GM21576 (cell line): ENCODE results near the gene ZNF616.
A peak's percentile ranks its signal among the peaks of the same experiment; 100 is the strongest.

ENCODE experiments used
- ATAC-seq: cut with Tn5 transposase; IDR thresholded peaks from one replicate; pipeline ENCODE4 v1.9.1; 2021; ENCODE audit warnings: mild to moderate bottlenecking, moderate library complexity; ENCODE audit not compliant: unreplicated experiment

Gene ZNF616

DNA sequence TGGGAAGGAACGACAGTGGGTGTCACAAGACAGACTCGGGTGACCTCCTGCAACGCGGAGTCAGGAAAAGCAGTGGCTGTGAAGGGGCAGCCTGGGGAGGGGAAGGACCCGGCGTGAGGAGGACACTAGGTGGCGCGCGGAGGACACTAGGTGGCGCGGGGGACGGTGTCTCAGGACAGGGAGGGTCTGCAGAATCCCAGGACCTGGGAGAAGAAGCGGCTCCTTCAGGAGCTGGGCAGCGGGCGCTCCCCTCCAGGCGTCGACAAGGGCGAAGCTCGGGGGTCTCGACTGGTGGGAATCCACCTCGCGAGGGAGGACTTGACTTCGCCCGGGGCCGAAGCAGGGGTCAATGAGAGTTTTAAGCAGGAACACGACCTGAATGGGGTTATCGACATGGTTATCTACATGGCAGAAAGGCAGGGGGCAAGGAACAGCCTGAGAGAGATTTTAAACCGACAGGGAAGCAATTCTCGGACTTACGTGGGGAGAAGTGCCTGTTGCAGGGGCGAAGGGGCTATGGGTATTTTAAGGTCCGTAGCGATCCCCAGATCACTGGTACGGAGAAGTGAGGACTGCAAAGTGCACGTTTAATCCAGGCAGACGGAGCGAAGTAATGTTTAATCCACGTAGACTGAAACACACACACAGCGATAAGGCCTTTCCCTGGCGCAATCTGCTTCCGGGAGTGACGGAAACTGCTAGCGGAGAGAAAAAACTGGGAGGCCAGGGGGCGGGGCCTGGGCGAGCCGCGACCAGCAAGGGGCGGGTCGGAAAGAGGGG is at the start of gene ZNF616:
Gene ZNF616, minus strand, starts transcription at position 687 of the 780 bp plus-strand sequence. CDS start 9,426 bp downstream, outside the sequence.
- peak; percentile 68 for ATAC-seq

DNA sequence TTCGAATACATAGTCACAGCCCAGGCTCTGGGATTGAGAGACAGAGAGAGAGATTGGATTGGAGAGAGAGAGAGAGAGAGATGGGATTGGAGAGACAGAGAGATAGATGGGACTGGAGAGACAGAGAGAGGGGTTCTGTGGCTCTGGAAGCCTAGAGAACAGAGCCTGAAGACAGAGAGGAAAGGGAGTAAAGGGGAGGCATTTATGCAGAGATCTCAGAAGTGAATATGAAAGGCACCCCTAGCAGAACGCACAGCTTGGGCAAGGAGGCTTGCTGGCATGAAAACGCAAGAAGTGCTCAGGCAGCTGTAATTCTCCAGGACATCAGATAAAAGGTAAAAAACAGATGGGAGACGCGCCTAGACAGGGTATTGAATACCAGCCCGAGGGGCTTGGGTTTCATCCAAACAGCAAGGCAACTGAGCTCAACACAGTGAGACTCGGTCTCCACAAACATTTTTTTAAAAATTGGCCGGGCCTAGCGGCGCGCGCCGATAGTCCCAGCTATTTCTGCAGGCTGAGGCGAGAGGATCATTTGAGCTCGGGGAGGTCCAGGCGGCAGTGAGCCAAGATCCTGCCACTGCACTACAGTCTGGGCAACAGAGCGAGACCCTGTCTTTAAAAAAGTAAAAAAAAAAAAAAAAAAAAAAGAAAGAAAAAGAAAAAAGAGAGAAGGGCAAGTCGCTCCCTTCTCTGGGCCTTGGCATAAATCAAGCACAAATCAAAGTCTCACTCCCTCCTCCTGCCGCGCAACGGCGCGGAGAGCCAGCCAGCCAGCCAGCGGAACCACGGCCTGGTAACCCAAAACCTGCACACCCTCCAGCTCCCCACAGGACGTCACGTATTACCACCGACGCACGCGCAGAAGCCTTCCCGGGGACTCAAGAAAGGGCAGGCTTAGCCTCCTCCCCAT is 49.3 kb upstream of the ZNF616 start:
- no peak for ATAC-seq

DNA sequence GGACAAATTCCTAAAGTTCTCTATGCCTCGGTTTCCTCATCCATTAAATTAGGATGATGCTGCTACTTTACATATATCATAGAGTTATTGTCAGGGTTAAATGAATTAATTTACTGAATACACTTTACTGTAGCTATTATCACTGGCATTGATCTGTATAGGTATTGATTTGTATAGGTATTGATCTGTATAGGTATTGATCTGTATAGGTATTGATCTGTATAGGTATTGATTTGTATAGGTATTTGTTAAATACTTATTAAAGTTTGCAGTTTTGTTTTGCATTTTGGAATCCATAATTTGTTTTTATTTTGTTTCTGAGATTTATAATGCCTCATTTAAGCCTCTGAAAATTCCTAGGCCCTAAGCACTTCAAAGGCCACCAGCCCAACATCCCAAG is 47.7 kb upstream of the ZNF616 start:
- no peak for ATAC-seq

DNA sequence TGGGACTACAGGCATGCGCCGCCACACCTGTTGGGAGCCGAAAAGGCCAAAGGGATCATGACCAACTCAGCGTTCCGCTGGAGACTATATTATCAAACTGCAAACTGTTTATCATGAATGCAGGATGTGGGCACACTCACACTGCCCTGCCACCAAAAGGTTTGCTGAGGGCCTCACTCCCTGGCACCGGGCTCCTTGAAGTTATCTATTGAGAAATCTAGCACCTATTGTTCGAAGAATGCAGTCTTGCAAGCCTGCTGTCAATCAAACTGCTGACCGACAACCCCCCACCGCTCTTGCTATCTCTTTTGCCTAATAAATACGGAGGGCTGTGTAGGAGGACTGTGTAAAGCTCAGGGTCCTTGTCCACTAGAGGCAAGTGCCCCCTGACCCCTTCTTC is 36.8 kb upstream of the ZNF616 start:
- ATAC-seq: no peak

DNA sequence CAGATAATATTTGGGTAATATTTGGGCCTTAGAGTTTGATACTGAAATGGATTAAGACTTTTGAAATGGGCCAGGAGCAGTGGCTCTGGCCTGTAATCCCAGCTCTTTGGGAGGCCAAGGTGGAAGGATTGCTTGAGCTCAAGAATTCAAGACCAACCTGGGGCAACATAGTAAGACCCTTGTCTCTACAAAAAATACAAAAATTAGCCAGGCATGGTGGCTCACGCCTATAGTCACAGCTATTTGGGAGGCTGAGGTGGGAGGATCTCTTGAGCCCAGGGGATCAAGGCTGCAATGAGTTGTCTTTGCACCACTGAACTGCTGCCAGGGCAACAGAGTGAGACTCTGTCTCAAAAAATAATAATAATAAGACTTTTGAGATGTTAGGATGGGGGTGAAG is 32.6 kb upstream of the ZNF616 start:
- no peak for ATAC-seq

DNA sequence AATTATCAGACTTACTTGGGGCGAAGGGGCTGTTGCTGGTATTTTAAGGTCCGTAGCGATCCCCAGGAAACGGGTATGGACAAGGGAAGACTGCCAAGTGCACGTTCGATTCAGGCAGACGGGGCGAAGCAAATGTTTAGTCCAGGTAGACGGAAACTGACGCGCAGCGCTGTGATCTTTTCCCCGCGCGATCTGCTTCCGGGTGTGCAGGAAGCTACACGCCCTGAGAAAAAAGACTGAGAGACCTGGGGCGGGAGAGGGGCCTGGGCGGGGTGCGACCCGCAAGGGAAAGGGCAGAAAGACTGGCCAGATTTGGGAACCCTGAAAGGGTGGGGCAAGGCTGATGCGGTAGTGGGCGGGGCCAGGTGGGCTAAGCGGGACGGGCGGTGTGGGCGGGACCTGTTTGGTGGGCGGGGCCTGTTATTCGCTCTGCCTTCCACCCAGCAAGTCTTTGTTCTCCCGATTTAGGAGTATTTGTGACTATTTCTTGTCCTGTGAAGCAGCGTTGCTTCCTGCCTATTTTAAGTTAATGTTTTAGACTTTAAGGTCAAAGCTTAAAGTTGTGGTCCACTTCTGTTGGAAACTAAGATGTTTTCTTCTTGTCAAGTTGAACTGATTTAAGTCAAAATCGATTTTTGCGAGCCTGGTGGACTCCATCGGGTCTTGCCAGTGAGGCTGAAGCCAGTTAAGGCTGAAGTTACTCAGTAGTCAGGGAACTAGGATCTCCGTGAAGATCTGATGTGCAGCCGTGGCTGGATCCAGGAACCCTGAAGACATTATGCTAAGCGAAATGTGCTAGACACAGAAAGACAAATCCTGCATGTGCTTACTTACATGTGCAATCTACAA is 31.8 kb upstream of the ZNF616 start, which contains the start of gene ZNF836:
Gene ZNF836, minus strand, starts transcription at position 301 of the 849 bp plus-strand sequence. CDS start 3,549 bp downstream, outside the sequence.
- ATAC-seq: no peak

DNA sequence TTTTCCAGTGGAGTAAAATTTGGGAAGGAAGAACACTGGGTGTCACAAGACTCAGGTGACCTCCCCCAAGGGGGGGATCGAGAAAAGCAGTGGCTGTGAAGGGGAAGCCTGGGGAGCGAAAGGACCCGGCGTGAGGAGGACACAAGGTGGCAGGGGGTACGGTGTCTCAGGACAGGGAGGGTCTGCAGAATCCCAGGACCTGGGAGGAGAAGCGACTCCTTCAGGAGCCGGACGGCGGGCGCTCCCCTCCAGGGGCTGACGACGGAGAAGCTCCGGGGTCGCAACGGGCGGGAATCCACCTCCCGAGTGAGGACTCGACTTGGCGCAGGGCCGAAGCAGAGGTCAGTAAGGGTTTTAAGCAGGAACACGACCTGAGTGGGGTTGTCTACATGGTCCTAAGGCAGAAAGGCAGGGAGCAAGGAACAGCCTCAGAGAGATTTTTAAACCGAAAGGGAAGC is 31.2 kb upstream of the ZNF616 start:
- ATAC-seq: no peak

DNA sequence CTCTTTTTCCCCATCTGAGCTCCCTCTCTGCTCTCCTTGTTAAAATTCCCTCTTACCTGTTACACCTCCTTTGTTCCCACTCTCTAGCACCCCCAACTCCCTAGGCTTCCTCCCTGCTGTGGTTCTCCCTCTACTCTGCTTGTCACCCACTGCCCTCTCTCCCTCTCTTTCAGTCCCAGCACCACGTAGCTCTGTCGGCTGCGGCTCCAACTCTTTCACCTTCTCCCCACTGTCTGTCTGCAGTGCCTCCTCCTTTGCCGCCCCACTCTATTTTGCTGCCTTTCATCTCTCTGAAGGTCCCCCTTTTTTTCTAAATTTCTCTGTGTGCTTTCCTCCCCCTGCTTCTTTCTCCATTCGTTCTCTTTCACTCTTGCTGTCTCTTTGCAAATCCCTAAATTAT is 30.6 kb upstream of the ZNF616 start:
- no peak for ATAC-seq

DNA sequence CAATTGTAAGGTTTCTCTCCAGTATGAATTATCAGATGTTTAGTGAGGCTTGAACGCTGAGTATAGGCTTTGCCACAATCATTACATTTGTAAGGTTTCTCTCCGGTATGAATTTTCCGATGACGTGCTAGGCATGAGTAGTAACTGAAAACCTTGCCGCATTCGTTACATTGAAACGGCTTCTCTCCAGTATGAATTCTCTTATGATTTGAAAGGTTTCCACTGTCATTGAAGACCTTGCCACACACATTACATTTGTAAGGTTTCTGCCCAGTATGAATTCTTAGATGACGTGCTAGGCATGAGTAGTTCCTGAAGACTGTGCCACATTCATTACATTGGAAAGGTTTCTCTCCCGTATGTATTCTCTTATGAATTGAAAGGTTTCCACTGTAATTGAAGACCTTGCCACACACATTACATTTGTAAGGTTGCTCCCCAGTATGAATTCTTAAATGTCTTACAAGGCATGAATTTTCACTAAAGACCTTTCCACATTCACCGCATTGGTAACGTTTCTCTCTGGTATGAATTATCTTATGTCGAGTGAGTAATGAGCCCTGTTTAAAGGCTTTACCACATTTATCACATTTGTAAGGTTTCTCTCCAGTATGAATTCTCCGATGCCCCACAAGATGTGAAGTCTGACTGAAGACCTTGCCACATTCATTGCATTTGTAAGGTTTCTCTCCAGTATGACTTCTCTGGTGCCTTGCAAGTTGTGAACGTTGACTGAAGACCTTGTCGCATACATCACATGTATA is 16.0 kb upstream of the ZNF616 start:
- no peak for ATAC-seq

DNA sequence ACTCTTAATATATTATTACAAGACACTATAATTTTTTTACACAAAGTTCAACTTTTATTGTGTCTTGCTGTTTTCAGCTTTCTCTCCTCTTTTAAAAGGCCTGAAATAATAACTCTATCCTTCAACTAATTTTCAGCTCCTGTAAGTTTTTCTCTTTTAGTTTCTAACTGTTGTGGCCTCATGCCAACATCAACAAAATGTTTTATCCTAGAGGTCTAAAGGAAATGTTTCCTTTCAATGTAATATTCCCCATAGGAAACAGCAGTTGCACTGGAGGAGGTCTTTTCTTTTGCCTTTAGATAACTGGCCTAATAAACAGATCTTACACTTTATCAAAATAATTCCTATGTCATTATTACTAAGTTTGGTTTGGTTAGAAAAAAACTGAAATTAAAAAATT is 8.5 kb upstream of the ZNF616 start:
- no peak for ATAC-seq

DNA sequence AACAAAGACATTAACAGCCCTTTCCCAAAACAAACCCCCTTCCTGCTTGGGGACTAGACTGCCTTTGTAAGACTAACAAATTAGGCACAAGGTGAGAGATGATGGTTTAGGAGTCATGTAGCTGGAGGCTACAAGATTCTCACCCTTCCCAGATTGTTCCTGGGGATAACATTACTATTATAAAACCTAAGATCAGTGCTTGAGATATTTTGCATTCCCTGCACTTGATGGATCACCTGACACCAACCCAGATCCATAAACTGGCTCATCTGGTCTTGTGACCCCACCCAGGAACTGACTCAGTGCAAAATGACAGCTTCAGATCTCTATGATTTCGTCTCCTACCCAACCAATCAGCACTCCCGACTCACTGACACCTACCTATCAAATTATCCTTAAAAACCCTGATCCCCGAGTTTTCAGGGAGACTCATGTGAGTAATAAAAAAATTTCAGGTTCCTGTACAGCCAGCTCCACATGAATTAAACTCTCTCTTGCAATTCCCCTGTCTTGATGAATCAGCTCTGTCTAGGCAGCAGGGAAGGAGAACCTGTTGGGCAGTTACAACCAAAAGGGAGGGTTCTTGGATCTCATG is 2.4 kb upstream of the ZNF616 start:
- no peak for ATAC-seq

DNA sequence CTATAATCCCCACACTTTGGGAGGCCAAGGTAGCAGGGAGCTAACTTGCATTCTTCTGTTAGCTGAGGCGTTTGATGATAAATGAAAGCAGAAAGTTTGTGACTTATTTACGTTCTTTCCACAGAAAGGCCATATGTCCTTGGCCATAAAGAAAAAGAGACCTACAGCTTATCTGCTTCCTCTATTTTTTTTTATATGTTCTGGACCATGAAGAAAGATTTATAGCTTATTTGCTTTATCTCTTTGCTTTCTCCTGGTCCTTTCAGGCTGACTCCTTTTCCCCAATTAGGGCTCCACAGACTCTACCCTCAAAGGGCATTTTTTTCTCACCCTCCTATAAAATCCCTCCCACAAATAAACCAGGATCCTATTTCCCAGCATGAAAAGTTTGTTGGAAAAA is 1.5 kb upstream of the ZNF616 start:
- no peak for ATAC-seq

DNA sequence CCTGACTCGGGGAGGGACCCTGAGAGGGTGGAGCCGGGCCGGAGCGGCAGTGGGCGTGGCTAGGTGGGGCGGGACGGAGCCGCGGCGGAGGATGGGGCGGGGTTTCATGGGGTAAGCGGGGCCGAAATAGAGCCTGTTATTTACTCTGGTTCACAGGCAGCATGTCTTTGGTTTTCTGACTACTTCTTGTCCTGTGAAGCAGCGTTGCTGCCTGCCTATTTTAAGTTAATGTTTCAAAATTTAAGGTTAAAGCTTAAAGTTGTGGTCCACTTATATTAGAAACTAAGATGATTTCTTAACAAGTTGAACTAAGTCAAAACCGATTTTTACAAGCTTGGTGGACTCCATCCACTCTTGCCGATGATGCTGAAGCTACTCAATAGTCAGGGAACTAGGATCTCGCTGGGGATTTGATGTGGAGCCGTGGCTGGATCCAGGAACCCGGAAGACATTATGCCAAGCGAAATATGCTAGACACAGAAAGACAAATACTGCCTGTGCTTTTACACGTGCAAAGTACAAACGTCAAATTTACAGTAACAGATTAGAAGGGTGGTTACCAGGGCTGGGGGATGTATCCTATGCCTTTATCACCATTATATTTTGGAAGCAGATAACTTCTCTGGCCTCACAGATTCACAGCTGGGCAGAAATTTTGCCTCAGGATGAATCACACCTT is 433 bp upstream of the ZNF616 start:
- peak; percentile 89 for ATAC-seq

DNA sequence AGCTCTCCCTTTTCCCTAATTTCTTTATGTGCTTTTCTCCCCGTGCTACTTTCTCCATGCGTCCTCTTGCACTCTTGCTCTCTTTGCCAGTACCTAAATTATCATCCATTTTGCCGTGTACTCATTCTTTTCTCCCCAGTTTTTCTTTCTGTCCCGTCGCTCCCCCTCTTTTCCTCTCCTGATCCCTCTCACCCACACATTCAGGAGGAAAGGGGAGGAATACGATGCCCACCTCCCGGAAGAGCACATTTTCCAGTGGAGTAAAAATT is 821 bp downstream of the ZNF616 start:
- no peak for ATAC-seq

DNA sequence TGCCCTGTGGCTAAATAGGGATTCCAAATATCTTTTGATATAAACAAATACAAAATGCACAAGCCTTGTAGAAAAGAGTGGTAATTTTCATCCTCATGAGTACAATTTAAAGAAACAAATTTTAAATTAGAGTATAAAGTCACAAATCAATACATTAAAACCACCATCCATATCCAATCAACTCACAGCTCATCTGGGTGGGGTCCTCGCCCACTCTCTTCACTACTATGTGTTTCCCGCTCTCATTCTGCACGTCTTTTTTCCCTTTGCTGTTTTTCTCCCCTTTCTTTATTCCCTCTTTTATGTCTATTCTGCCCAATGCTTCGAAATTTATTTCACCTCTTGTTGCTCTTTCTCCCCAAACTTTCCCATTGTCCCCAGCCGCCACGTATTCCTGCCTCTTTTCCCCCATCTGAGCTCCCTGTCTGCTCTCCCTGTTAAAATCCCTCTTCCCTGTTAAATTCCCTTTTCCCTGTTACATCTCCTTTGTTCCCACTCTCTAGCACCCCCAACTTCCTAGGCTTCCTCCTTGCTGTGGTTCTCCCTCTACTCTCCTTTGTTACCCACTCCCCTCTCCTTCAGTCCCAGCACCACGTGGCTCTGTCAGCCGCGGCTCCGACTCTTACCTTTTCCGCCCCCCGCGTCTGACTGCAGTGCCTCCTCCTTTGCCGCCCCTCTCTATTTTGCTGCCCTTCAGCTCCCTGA is 1.3 kb downstream of the ZNF616 start:
- ATAC-seq: no peak

DNA sequence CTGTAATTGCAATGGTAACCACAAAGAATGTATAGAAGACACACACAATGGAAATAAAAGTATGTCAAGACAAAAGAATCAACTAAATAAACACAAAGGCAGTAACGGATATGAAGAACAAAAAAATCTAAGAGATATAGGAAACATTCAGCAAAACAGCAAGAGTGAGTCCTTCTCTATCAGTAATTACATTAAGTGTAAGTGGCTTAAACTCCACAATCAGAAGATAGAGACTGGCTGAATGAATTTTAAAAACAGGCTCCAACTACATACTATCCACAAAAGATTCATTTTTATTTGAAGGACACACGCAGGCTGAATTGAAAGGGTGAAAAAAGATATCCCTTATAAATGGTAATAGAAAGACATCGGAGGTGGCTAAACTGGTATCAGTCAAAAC is 19.5 kb downstream of the ZNF616 start:
- no peak for ATAC-seq

DNA sequence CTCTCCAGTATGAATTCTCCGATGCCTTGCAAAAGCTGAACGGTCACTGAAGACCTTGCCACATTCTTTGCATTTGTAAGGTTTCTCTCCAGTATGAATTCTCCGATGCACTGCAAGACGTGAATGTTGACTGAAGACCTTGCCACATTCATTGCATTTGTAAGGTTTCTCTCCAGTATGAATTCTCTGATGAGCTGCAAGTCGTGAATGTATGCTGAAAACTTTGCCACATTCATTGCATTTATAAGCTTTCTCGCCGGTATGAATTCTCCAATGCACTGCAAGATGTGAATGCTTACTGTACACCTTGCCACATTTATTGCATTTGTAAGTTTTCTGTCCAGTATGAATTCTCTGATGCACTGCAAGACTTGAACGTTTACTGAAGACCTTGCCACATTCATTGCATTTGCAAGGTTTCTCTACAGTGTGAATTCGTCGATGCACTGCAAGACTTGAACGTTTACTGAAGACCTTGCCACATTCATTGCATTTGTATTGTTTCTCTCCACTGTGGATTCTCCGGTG is 24.1 kb downstream of the ZNF616 start:
- ATAC-seq: no peak

DNA sequence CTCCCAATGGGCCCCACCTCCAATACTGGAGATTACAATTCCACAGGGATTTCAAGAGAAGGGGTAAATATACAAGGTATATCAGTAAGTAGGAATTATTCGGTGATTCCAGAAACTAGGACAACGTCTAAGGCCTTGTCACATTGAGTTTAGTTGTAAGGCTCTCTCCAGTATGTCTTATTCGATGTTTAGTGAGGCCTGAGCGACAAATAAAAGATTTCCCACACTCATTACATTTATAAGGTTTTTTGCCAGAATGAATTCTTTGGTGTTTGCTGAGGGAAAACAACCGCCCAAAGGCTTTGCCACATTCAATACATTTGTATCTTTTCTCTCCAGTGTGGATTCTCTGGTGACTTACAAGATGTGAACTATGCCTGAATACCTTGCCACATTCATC is 25.0 kb downstream of the ZNF616 start:
- no peak for ATAC-seq

DNA sequence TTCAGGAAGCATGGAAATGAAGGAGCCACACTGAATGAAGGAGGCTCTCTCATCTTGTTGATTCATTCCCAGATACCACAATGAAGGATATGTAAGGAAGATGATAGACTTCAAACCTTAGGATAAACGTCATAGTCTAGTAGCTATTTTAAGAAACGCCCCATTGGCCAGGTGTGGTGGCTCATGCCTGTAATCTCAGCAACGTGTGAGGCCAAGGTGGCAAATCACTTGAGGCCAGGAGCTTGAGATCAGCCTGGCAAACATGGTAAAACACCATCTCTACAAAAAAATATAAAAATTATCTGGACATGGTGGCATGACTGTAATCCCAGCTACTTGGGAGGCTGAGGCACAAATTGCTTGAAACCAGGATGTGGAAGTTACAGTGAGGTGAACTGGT is 27.1 kb downstream of the ZNF616 start:
- no peak for ATAC-seq
